Endothelial cell of umbilical vein (primary cell): ENCODE data around the gene H2BK1. TPM values are rescaled to one million over a fixed set of nuclear protein-coding genes. Genes with fewer than 3 reads are reported as not detected.

ENCODE experiments used
- BruUV-seq: library from RNA; stranded (reverse); fragments of 400-500 nt; replicated peaks from 2 replicates; lab custom pipeline; 2021; lab: Mats Ljungman, UMichigan
- CTCF ChIA-PET: fragments of 300-600, 350-600 bp; sonication (Branson Sonifier 250); formaldehyde crosslinking; loops from one replicate; lab custom pipeline; 2021; ENCODE audit warnings: antibody characterized with exemption, inconsistent platforms; lab: Charles Lee
- POLR2A ChIA-PET: fragments of 300-600, 350-600 bp; sonication (Branson Sonifier 250); formaldehyde crosslinking; loops from one replicate; lab custom pipeline; 2021; ENCODE audit warnings: antibody characterized with exemption, inconsistent platforms; lab: Charles Lee
- DNase-seq: peaks from one replicate; pipeline ENCODE4 v3.0.0-alpha.2; 2011; ENCODE audit warnings: low read depth, low spot score
- FAIRE-seq: peaks from 2 replicates; lab custom pipeline; 2011; peaks lifted over from hg19 to GRCh38; lab: Jason Lieb, UNC
- H2AFZ ChIP-seq: 2 replicates; pipeline ENCODE4 v1.6.0; 2012; ENCODE audit warnings: low read depth, low read length, control low read depth, inconsistent platforms
- H3K27ac ChIP-seq: 2 replicates; pipeline ENCODE4 v1.5.1; 2011; ENCODE audit warnings: low read depth, mild to moderate bottlenecking, control low read depth, low read length, moderate library complexity; ENCODE audit not compliant: insufficient read depth
- H3K27me3 ChIP-seq, 2 experiments: 2 replicates each; pipeline versions ENCODE4 v1.6.0 to v1.6.1; 2011; ENCODE audit warnings: low read length in 2 of 2, mixed read lengths in 1 of 2; ENCODE audit not compliant: control insufficient read depth in 2 of 2, insufficient read depth in 2 of 2
- H3K36me3 ChIP-seq, 2 experiments: 2 replicates in 1 of 2; 3 replicates in 1 of 2; pipeline ENCODE4 v1.5.1; 2011; ENCODE audit warnings: low read length in 2 of 2, mild to moderate bottlenecking in 1 of 2, moderate library complexity in 1 of 2; ENCODE audit not compliant: control insufficient read depth in 2 of 2, insufficient read depth in 2 of 2; ENCODE audit errors: extremely low read depth in 1 of 2
- H3K4me1 ChIP-seq: 3 replicates; pipeline ENCODE4 v1.5.1; 2011; ENCODE audit warnings: mild to moderate bottlenecking, low read length; ENCODE audit not compliant: control insufficient read depth, insufficient read depth; ENCODE audit errors: extremely low read depth
- H3K4me2 ChIP-seq: 2 replicates; pipeline ENCODE4 v1.6.1; 2011; ENCODE audit warnings: low read length, control low read depth, mixed read lengths; ENCODE audit not compliant: insufficient read depth
- H3K4me3 ChIP-seq, 3 experiments: fragments of 200-600 bp in 1 of 3; sonication (generic), shearing (Covaris generic) in 1 of 3; replicated peaks in 1 of 3; 2 replicates each; pipeline ENCODE4 v1.5.1; 2011 to 2016; ENCODE audit warnings: control low read depth in 3 of 3, low read length in 3 of 3, mild to moderate bottlenecking in 2 of 3, inconsistent platforms in 1 of 3, low read depth in 1 of 3, moderate library complexity in 1 of 3; ENCODE audit not compliant: insufficient read depth in 1 of 3
- H3K79me2 ChIP-seq: 2 replicates; pipeline ENCODE4 v1.6.0; 2012; ENCODE audit warnings: low read length, inconsistent platforms; ENCODE audit not compliant: control insufficient read depth, insufficient read depth
- H3K9ac ChIP-seq: replicated peaks from 2 replicates; pipeline ENCODE3; 2011; ENCODE audit warnings: low read length, control low read depth; ENCODE audit not compliant: insufficient read depth; ENCODE audit errors: extremely low read depth
- H3K9me1 ChIP-seq: replicated peaks from 3 replicates; pipeline ENCODE4 v1.6.0; 2011; ENCODE audit warnings: mild to moderate bottlenecking, low read length; ENCODE audit not compliant: control insufficient read depth, insufficient read depth; ENCODE audit errors: extremely low read depth
- H3K9me3 ChIP-seq: replicated peaks from 2 replicates; pipeline ENCODE4 v1.5.1; 2012; ENCODE audit warnings: low read length, inconsistent platforms; ENCODE audit not compliant: control insufficient read depth, insufficient read depth
- H4K20me1 ChIP-seq: replicated peaks from 2 replicates; pipeline ENCODE3; 2011; ENCODE audit warnings: mild to moderate bottlenecking, low read length; ENCODE audit not compliant: control insufficient read depth, insufficient read depth; ENCODE audit errors: extremely low read depth
- CTCF ChIP-seq, 2 donors: IDR thresholded peaks; 1 replicate in 1 of 2; 2 replicates in 1 of 2; pipeline ENCODE4 v1.5.1; 2011; ENCODE audit warnings: low read length in 2 of 2, mild to moderate bottlenecking in 2 of 2, moderate library complexity in 2 of 2, control low read depth in 1 of 2, inconsistent platforms in 1 of 2, low read depth in 1 of 2; ENCODE audit not compliant: insufficient read depth in 1 of 2; ENCODE audit errors: extremely low read depth in 1 of 2
- EZH2 ChIP-seq: IDR thresholded peaks from 2 replicates; pipeline ENCODE4 v1.6.1; 2012; ENCODE audit warnings: borderline replicate concordance, low read depth, mild to moderate bottlenecking, moderate library complexity, low read length, inconsistent platforms; ENCODE audit not compliant: severe bottlenecking
- FOS ChIP-seq: IDR thresholded peaks from 2 replicates; pipeline ENCODE4 v1.6.1; 2011; ENCODE audit warnings: mild to moderate bottlenecking, low read length, moderate library complexity, borderline replicate concordance; ENCODE audit not compliant: insufficient read depth
- GATA2 ChIP-seq: IDR thresholded peaks from 2 replicates; pipeline ENCODE4 v1.7.0; 2011; ENCODE audit warnings: low read depth, mild to moderate bottlenecking, moderate library complexity, mixed read lengths, low read length; ENCODE audit not compliant: insufficient read length, insufficient read depth
- JUN ChIP-seq: IDR thresholded peaks from 2 replicates; pipeline ENCODE4 v1.6.1; 2011; ENCODE audit warnings: borderline replicate concordance, low read depth; ENCODE audit not compliant: insufficient read length, insufficient read depth
- MAX ChIP-seq: IDR thresholded peaks from 2 replicates; pipeline ENCODE4 v1.6.1; 2011; ENCODE audit not compliant: insufficient read depth, insufficient read length
- MYC ChIP-seq: IDR thresholded peaks from one replicate; pipeline ENCODE4 v1.6.1; 2011; ENCODE audit warnings: mild to moderate bottlenecking, low read depth, low read length
- POLR2A ChIP-seq: IDR thresholded peaks from 2 replicates; pipeline ENCODE4 v1.6.1; 2012; ENCODE audit warnings: low read depth, mild to moderate bottlenecking, control low read depth, low read length
- POLR2AphosphoS5 ChIP-seq: IDR thresholded peaks from 2 replicates; pipeline ENCODE4 v1.6.1; 2012; ENCODE audit warnings: low read depth, mild to moderate bottlenecking, control low read depth, low read length, moderate library complexity; ENCODE audit not compliant: insufficient read depth
- dilution Hi-C: fragments of 300-500 bp; cut with MboI; formaldehyde crosslinking; loops from one replicate; pipeline ENCODE4 v1.15.0; 2019; ENCODE audit warnings: low sequenced_read_pairs; ENCODE audit not compliant: extremely low pct_ligation_motif_present
- intact Hi-C: fragments of 100-400 bp; cut with micrococcal nuclease; formaldehyde crosslinking; loops from one replicate; pipeline ENCODE4 v1.10.0; 2022
- polyA plus RNA-seq, 4 experiments: library from polyadenylated mRNA; depleted of rRNA in 3 of 4; stranded (reverse) in 3 of 4; unstranded in 1 of 4; fragments of >200 nt; gene quantifications; 2 replicates each; pipeline versions ENCODE4 v1.2.1 to v1.2.3, GENCODE V29; 2011 to 2012; ENCODE audit warnings: missing spikeins in 1 of 4
- total RNA-seq: library from RNA; stranded (reverse); gene quantifications from 2 replicates; pipeline ENCODE4 v1.2.3, GENCODE V29; 2021

Gene H2BK1
- total and polyA plus RNA-seq, 2 donors (not counting 3 experiments of a cell fraction or from before 2014, with no cell fraction given), result not detected

GRCh38 chr7:151175047-151175792, 35.1 kb downstream of the H2BK1 start:
- no peaks in the 10 kb centered on the region for H3K9me1 ChIP-seq
- no peaks in the 10 kb centered on the region for H3K79me2 ChIP-seq
- ChIA-PET POLR2A (no interaction called here), CTCF (interaction anchor here (0.7 to 2.6 kb wide), 3 partner anchors 51 to 212 kb away, joined by 3 to 8 read pairs (median 6); no protein-coding TSS in a partner anchor)
- H3K36me3 ChIP-seq, result no peaks in the 10 kb centered on the region
- peaks cover 4 to 12% of the 10 kb centered on the region in 2 experiments for H3K27me3 ChIP-seq
- no peaks in the 10 kb centered on the region for H3K9me3 ChIP-seq
- no peaks in the 10 kb centered on the region for H4K20me1 ChIP-seq
- intact Hi-C loops (no loop called here), dilution Hi-C loops (no loop called here)
- no peak overlapping the region for H3K4me3 ChIP-seq
- H3K4me1 ChIP-seq, result no peaks in the 10 kb centered on the region
- H2AFZ ChIP-seq, result no peak overlapping the region
- no peak overlapping the region for H3K4me2 ChIP-seq
- no TSS peak for BruUV-seq
- H3K9ac ChIP-seq, result no peak overlapping the region
- no peak overlapping the region for H3K27ac ChIP-seq
- FAIRE-seq (no peak), DNase-seq (no peak)
- TF ChIP-seq GATA2, result no peak
- no peak for TF ChIP-seq MAX
- no peak for TF ChIP-seq MYC
- no peak for TF ChIP-seq FOS
- no peak for TF ChIP-seq POLR2A
- no peak for TF ChIP-seq POLR2AphosphoS5

GRCh38 chr7:151174246-151175046, 35.8 kb downstream of the H2BK1 start:
- intact Hi-C loops, result loop anchor here (5.0 kb wide), 1 partner anchor 128 kb away; no protein-coding TSS in a partner anchor
- BruUV-seq, result no TSS peak
- Histone ChIP-seq H3K4me2 (no peak overlapping the region), H3K4me1 (no peaks in the 10 kb centered on the region), H3K4me3 (no peak overlapping the region), H2AFZ (no peak overlapping the region), H3K27me3 (peaks cover 10 to 16% of the 10 kb centered on the region in 2 experiments), H3K36me3 (no peaks in the 10 kb centered on the region), H3K9me3 (no peaks in the 10 kb centered on the region), H3K27ac (no peak overlapping the region), H3K9ac (no peak overlapping the region), H3K79me2 (no peaks in the 10 kb centered on the region), H3K9me1 (no peaks in the 10 kb centered on the region), H4K20me1 (no peaks in the 10 kb centered on the region)
- no peak for TF ChIP-seq FOS
- no peak for TF ChIP-seq MYC
- TF ChIP-seq JUN, result no peak
- no peak for TF ChIP-seq GATA2
- no peak for TF ChIP-seq MAX
- no peak for TF ChIP-seq POLR2AphosphoS5
- no peak for TF ChIP-seq EZH2
- no peak for TF ChIP-seq CTCF (IDR thresholded peaks at IDR 0.05; ENCODE audit: extremely low read depth in 1 of 2, insufficient read depth in 1 of 2, low read depth in 1 of 2, low read length in 2 of 2)
- TF ChIP-seq POLR2A, result no peak
- ChIA-PET POLR2A (no interaction called here), CTCF (interaction anchor here (0.7 to 1.1 kb wide), 2 partner anchors 51 to 70 kb away, joined by 3 to 8 read pairs; no protein-coding TSS in a partner anchor)
- no peak for FAIRE-seq
- peak; percentile 36 for DNase-seq
- dilution Hi-C loops, result no loop called here
